AG09319 (cell line): ENCODE data around the gene C18orf63.
"Not testable (repeated sequence)": the region's sequence is repeated elsewhere in the genome, so short reads cannot be mapped to it uniquely, and the experiment has no call there.

Experiments
- DNase-seq: peaks from one replicate; pipeline ENCODE4 v3.0.0-alpha.2; 2010; ENCODE audit warnings: low read depth; ENCODE audit errors: extremely low read depth
- TF ChIP-seq, protein P1 (sequence below): IDR thresholded peaks from 2 replicates; pipeline ENCODE4 v1.5.1; 2011; ENCODE audit warnings: low read depth, mild to moderate bottlenecking, inconsistent platforms, low read length, moderate library complexity

The C18orf63 gene

DNA sequence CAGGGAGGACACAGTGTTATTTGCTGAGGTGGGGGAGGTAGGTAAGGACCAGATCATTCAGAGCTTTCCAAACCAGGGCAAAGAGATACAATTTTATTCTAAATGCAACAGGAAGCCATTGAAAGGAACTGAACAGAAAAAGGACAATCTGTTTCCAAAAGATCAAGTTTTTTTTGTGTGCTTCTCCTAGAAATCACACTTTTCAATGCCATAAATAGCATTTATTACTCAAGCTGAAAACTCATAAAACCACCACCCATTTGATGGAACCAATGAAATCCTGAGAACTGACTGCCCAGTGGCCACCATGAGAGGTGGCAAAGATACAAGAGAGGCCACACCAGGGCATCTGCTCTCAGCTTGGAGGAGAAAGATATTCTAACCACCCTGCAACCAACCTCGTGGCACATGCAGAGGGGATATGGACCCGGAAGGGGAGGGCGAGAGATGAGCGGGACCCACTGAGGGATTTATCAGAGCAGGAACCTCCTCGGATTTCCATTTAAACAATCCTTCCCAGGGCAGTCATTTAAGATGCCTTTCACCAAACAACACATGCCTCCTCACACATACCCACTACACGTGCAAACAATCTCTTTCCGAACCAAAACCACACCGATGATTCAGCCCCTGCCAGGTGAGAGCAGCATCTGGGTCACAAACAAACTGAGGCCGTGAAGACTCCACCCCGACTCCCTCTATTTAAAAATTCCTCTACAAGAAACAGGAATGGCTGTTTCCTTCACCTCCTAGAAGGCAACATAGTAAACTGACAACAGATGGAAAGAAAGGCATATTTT is 32.7 kb upstream of the C18orf63 start:
- DNase-seq: no peak
- TF ChIP-seq, protein P1, sequence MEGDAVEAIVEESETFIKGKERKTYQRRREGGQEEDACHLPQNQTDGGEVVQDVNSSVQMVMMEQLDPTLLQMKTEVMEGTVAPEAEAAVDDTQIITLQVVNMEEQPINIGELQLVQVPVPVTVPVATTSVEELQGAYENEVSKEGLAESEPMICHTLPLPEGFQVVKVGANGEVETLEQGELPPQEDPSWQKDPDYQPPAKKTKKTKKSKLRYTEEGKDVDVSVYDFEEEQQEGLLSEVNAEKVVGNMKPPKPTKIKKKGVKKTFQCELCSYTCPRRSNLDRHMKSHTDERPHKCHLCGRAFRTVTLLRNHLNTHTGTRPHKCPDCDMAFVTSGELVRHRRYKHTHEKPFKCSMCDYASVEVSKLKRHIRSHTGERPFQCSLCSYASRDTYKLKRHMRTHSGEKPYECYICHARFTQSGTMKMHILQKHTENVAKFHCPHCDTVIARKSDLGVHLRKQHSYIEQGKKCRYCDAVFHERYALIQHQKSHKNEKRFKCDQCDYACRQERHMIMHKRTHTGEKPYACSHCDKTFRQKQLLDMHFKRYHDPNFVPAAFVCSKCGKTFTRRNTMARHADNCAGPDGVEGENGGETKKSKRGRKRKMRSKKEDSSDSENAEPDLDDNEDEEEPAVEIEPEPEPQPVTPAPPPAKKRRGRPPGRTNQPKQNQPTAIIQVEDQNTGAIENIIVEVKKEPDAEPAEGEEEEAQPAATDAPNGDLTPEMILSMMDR: no peak

DNA sequence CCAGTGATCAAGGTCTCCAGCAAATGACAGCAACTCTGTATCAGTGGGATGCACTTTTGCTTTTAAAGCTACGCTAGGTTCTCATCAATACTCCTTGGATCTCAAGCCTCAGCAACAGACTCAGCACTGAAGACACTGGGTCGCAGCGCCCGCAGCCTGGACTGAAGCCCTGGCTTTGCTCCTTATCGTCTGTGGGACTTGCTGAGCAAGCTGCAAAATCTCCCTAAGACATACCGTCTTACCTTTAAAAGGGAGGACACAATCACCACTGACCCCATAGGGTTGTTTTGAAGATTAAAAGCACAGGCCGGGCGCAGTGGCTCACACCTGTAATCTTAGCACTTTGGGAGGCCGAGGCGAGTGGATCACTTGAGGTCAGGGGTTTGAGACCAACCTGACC is 32.0 kb upstream of the C18orf63 start:
- no peak for DNase-seq
- TF ChIP-seq, protein P1: no peak

DNA sequence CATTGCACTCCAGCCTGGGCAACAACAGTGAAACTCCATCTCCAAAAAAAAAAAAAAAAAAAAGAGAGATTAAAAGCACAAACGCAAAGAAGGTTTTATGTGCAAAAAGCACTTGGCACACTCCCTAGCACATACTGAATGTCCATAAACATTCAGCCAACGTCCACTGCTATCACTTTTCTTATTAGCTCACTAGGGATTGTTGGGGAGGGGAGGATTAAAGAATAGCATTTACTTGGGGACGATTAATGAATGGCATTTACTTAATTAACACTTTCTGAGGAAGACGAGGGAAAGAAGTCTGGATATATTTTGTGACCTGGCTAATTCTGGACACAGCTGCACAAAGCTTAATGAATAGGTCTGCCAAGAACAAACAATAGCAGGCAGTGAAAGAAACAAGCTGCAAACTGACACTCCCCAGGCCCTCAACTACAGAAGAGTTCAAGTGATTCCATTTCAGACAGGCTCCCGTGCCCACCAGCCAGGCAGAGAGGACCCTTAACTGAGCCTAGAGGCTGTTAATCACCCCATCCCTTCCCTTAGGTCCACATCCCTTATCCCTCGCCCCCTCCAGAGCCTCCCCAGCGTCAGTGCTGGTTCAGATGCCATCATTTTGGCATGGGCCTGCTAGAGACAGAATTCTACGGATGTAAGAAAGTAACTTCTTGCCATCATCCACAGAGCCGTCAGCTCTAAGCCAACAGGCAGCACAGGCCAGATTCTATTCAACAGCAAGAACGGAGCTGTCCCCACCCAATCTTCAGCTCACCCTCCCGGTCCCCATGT is 31.3 kb upstream of the C18orf63 start:
- DNase-seq: no peak
- TF ChIP-seq, protein P1: no peak

DNA sequence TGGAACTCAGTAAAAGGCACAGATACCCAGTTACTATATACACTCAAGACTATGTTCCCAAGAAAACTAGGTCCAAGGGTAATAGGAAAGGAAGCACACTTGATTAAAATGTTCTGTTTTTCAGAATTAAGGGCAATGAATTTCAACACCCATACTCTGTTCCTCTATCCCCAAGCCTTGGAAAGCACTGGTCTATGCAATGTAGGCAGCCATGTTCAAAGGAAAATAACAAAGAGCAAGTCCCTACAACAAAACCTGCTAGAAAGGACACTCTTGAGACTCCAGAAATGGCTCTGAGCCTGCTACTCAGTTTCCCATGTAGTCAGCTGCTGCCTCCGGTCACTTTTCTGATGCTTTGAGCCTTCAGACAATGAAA is 30.7 kb upstream of the C18orf63 start:
- DNase-seq: no peak
- TF ChIP-seq, protein P1: no peak

DNA sequence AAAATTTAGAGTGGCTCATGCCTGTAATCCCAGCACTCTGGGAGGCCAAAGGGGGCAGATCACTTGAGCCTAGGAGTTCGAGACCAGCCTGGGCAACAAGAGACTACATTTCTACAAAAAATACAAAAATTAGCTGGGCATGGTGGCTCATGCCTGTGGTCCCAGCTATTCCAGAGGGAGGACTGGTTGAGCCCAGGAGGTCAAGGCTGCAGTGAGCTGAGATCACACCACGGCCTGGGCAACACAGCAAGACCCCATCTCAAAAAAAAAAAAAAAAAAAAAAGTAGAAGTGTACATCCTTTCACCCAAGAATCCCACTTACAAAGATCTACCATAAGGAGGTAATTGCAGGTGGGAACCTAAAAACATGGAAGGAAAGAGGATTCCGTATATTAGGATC is 30.1 kb upstream of the C18orf63 start:
- DNase-seq: not testable (repeated sequence)

DNA sequence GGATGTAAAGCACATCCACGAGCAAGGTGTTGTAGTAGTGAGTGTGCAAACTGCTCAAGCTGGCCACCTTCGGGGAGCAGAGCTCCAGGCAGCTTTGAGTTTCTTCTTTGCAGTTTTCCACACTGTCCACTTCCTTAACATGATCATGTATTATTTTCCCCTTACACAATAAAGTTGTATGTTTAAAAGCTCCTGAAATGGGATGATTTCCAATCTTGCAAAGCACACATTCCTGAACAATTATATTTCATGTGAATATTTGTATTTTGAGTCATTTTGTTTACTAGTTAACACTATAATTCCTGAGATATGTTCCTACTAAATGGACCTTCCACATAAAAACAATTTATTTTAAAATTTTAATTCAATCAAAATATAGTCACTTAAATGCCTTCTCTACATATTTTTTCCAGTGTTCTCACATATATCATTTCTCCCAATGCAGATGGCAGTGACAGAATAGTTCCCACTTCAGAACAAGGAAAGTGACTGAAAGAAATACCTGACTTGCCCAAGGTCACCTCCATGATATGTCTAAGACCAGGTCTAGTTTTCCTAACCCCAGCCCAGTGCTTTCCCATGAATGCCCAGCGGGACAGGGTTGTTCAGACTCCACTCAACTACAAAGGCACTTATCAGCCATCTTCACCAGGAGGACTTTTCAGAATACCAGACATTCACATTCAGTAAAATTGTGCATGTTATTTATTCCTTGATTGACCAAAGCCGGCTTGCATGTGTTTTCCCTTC is 29.4 kb upstream of the C18orf63 start:
- TF ChIP-seq, protein P1: no peak

DNA sequence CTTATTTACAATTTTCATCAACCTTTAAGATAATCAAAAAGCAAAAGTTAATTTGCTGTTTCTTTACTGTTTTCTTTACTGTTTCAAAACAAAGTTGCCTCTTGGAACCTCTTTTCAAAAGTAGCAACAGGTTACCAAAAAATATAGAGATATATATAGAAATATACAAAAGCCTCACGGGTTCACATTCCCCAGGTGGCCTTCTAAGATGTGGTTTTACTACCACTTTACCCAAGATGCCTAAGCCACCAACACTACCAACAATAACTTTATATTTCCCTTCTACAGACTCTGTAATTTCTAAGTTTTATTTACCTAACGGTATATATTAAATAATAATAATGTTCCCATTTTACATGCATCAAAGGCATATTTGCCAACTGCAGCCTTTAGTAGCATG is 28.8 kb upstream of the C18orf63 start:
- DNase-seq: no peak
- TF ChIP-seq, protein P1: no peak

More for the DNA sequence above, 29.4 kb upstream of the C18orf63 start:
- no peak for DNase-seq
